ENCODE data around the gene C1QB. TPM values are rescaled to one million over a fixed set of nuclear protein-coding genes. Genes with fewer than 3 reads are reported as not detected.

The C1QB gene
- total RNA-seq, 2 donors from 2014 or later = 106 to 151 TPM

- no peaks in the 10 kb centered on the region for H3K36me3 ChIP-seq
- 15% methylated on average over 7 of the region's 7 CpGs for WGBS
- H3K27ac ChIP-seq = no peak overlapping the region
- no peak for TF ChIP-seq POLR2AphosphoS5 (IDR thresholded peaks at IDR 0.05)
- no peak for TF ChIP-seq CTCF (IDR thresholded peaks at IDR 0.05)
- TF ChIP-seq POLR2A (IDR thresholded peaks at IDR 0.05) = no peak
- no peak overlapping the region for H3K4me3 ChIP-seq
- H3K9me3 ChIP-seq = no peaks in the 10 kb centered on the region
- no peaks in the 10 kb centered on the region for H3K4me1 ChIP-seq (replicated peaks)
- intact Hi-C loops (cut with DNase I) = no loop called here
- peaks cover 12% of the 10 kb centered on the region for H3K27me3 ChIP-seq (replicated peaks; ENCODE audit: insufficient read depth)
- DNase-seq (ENCODE audit: low spot score) = no peak
Observed at GRCh38 chr1:22611530-22611947, 41.5 kb upstream of the C1QB start.

- WGBS = 45% methylated on average over 12 of the region's 12 CpGs
- Histone ChIP-seq H3K27ac (no peak overlapping the region), H3K9me3 (no peaks in the 10 kb centered on the region), H3K27me3 (replicated peaks; ENCODE audit: insufficient read depth) (peaks cover 18% of the 10 kb centered on the region), H3K4me1 (replicated peaks) (no peaks in the 10 kb centered on the region), H3K36me3 (no peaks in the 10 kb centered on the region), H3K4me3 (no peak overlapping the region)
- no peak for TF ChIP-seq POLR2A (IDR thresholded peaks at IDR 0.05)
- TF ChIP-seq POLR2AphosphoS5 (IDR thresholded peaks at IDR 0.05) = no peak
- no peak for TF ChIP-seq CTCF (IDR thresholded peaks at IDR 0.05)
- intact Hi-C loops (cut with DNase I) = no loop called here
- no peak for DNase-seq (ENCODE audit: low spot score)
Observed at GRCh38 chr1:22612671-22613571, 40.1 kb upstream of the C1QB start.

GRCh38 chr1:22613572-22613918, 39.5 kb upstream of the C1QB start:
- Histone ChIP-seq H3K4me1 (replicated peaks) (no peaks in the 10 kb centered on the region), H3K9me3 (no peaks in the 10 kb centered on the region), H3K4me3 (no peak overlapping the region), H3K27me3 (replicated peaks; ENCODE audit: insufficient read depth) (peaks cover 14% of the 10 kb centered on the region), H3K36me3 (no peaks in the 10 kb centered on the region), H3K27ac (no peak overlapping the region)
- DNase-seq (ENCODE audit: low spot score) = no peak
- no peak for TF ChIP-seq CTCF (IDR thresholded peaks at IDR 0.05)
- TF ChIP-seq POLR2A (IDR thresholded peaks at IDR 0.05) = no peak
- no peak for TF ChIP-seq POLR2AphosphoS5 (IDR thresholded peaks at IDR 0.05)
- 75% methylated on average over 5 of the region's 5 CpGs for WGBS
- intact Hi-C loops (cut with DNase I) = no loop called here

- intact Hi-C loops (cut with DNase I) = no loop called here
- Histone ChIP-seq H3K4me1 (replicated peaks) (no peaks in the 10 kb centered on the region), H3K9me3 (no peaks in the 10 kb centered on the region), H3K4me3 (no peak overlapping the region), H3K27ac (no peak overlapping the region), H3K36me3 (no peaks in the 10 kb centered on the region), H3K27me3 (replicated peaks; ENCODE audit: insufficient read depth) (peaks cover 12% of the 10 kb centered on the region)
- 34% methylated on average over 9 of the region's 12 CpGs for WGBS
- DNase-seq (ENCODE audit: low spot score) = no peak
- TF ChIP-seq POLR2AphosphoS5 (IDR thresholded peaks at IDR 0.05) (no peak), POLR2A (IDR thresholded peaks at IDR 0.05) (no peak), CTCF (IDR thresholded peaks at IDR 0.05) (no peak)
Observed at GRCh38 chr1:22613951-22614350, 39.1 kb upstream of the C1QB start.

GRCh38 chr1:22615886-22616285, 37.1 kb upstream of the C1QB start:
- intact Hi-C loops (cut with DNase I) = no loop called here
- peaks cover 14% of the 10 kb centered on the region for H3K27me3 ChIP-seq (replicated peaks; ENCODE audit: insufficient read depth)
- H3K9me3 ChIP-seq = no peaks in the 10 kb centered on the region
- H3K27ac ChIP-seq = no peak overlapping the region
- TF ChIP-seq CTCF (IDR thresholded peaks at IDR 0.05) (no peak), POLR2A (IDR thresholded peaks at IDR 0.05) (no peak), POLR2AphosphoS5 (IDR thresholded peaks at IDR 0.05) (no peak)
- WGBS = 87% methylated on average over 2 of the region's 2 CpGs
- no peaks in the 10 kb centered on the region for H3K36me3 ChIP-seq
- H3K4me1 ChIP-seq (replicated peaks) = no peaks in the 10 kb centered on the region
- no peak overlapping the region for H3K4me3 ChIP-seq
- no peak for DNase-seq (ENCODE audit: low spot score)

Data from prostate gland (tissue), 2 donors.